NCI-H128 (cell line): ENCODE data around the gene BNIP5.
A peak's percentile ranks its signal among the peaks of the same experiment; 100 is the strongest.

Source experiments
- DNase-seq: peaks from one replicate; lab custom pipeline; 2025; ENCODE audit not compliant: unreplicated experiment; lab: John Stamatoyannopoulos, UW

BNIP5 gene

DNA sequence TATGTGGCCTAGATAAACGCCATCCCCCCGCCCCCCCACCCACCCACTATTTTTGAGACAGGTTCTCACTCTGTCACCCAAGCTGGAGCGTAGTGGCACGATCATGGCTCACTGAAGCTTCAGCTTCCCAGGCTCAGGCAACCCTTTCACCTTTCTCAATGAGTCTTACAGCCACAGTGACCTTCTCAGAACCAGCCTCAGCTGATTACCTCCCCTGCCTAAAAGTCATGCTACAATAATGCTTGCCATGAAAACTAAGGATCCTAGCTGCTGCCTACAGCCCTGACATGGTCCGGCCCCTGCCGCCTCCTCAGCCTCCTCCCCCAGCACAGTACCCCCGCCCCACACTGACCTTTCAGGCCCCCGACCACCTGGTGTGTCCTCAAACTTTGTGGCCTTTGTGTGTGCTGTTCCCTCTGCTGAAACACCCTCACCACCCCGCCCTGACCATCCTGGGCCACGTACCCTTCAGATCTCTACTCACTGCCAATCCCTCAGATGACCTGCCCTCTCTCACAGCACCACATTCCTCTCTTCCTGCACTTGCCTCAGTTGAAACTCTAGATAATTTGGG lies 35.5 kb downstream of the BNIP5 start:
- DNase-seq: no peak

DNA sequence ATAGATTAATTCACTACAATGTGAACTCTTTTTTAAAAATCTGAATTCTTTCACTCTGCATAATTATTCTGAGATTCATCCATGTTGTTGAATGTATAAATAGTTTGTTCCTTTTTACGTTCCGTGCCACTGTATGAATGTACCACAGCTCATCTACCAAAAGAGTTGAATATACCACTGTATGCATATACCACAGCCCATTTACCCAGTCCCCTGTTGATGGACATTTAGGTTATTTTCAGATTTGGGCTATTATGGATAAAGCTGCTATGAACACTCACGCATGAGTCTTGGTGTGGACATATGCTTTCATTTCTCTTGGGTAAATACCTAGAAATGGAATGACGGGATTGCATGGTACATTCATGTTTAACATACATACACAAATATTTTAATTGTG lies 38.7 kb downstream of the BNIP5 start:
- no peak for DNase-seq

DNA sequence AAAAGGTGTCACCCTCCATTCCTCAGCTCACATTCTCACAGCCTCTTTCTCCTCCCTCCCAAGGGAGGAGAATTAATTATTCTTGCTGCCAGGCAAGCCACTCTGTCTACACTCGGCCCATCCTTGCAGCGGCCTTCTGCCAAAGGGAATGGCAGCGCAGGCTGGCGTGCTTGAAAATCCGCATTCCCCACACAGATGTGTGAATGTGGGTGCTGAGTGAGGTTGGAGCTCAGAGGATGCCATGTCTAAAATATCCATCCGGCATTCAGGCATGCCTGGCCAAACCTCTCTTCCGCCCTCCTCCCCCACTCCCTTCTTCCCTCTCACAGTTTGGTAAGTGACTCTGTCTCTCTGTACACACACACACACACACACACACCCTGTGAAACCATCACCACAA lies 39.2 kb downstream of the BNIP5 start:
- DNase-seq: no peak

DNA sequence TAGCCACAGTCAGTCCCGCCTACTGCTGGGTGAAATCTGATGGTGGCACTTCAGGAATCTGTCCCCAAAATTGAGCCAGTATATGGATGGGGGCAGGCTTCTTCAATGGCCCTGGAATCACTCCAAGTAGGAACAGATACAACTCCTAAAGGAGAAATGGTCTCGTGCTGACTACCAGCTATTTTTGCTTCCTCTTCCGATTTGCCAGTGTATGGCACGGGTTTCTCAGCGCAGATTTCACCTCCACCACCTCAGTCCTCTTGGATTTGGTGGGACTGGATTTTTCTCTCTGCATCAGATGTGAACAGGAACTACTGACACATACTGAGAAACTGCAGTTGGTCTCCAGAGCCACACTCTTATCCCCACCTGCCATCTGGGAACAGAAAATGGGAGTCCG lies 39.6 kb downstream of the BNIP5 start:
- DNase-seq: no peak

DNA sequence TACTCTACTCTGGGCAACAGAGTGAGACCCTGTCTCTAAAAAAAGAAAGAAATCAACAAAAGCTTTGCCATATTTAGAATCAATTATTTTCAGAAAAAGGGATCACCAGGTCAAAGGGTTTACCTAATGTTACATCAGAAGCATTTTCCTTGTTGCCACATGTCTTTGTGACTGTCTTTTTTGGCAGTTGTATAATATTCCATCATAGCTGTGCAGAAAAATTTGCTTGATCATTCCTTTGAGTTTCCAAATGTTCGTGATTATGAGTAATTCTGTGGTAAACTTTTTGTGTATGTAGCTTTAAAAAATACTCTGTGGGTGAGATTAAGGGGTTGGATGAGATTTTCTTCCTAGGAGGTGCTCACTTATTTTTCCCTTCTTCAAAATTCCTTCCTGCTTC lies 40.4 kb downstream of the BNIP5 start:
- no peak for DNase-seq

DNA sequence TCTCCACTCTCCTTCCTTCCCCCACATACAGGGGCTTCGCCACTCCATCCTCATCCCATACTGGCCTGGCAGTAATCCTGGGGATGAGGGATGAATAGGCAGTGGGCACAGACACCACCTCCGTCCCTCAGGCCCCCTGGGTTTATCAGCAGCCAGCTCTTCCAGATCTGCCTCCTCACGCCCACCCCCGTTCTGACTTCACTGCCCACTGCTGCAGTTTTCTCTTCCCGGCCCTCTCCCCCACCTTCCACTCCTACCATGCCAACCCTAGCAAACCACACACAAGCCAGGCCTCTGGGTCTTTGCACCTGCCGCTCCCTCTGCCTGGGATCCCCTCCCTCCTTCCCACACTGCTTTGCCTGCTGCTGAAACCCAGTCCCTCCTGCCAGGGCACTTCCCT lies 44.5 kb downstream of the BNIP5 start:
- DNase-seq: no peak

DNA sequence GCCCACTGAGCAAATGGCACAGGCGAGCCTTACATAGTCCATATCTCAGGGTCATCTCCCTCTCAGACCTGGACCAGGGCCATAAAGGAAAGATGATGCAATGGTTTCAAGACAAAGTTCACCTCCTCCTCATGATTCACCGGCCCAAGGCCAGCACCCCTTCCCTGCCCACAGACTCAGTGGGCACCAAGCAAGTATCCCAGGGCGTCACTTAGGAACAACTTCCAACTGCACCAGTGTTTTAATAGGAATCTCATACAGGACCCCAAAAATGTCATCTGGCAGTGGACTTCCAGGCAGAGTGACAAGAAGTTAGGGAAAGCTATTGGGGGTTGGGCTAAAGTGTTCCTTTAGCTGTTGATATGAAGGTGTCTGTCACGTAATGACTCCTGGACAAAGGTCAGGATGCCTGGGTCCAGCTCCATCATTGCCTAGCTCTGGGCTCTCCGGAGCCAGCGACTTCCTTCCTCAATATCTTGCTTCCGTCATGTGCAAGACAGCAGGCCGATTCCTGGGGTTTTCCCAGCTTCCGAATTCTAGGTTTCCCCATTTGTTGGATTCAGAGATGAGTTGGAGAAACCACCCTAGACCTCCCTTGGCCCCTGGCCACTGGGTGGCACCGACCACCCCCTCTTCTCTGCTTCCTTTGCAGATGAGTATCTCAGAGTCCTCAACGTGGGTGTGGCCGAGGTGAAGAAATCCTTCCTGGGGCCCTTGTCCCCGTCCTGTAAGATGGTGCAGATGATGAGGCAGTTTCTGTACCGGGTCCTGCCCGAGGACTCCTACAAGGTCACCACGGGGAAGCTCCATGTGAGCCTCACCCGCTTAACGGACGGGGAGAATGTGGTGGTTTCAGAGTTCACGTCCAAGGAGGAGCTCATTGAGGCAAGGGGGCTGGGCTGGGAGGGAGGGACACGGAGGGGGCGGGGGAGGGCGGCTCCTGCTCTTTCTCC lies 45.7 kb downstream of the BNIP5 start:
- DNase-seq: no peak

DNA sequence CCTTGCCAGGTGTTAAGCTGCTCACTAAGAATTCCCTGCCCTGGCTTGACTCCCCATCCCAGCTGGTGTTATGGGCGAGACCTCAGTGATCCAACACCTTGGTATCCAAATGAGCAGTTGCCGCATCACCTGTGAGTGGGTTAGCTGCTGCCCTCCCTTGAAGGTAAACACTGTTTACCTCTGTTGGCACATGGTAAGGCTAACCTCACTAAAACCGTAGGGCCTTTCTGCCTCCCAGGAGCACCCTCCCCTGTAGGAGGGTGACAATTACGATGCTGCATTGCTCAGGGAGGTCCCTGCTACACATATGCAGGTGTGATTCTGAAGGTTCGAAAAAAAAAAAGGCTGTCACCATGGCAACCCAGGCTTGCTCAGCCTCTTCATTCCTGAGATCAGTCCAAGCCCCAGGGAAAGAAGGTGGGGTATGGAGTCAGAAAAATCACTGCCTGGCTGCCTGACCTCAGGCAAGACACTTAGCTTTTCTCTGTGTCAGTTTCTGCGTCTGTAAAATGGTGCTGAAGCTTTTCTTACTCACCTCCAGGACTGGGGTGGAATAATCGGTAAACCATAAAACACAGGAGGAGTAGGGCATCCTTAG lies 47.3 kb downstream of the BNIP5 start:
- peak; percentile 11 for DNase-seq

DNA sequence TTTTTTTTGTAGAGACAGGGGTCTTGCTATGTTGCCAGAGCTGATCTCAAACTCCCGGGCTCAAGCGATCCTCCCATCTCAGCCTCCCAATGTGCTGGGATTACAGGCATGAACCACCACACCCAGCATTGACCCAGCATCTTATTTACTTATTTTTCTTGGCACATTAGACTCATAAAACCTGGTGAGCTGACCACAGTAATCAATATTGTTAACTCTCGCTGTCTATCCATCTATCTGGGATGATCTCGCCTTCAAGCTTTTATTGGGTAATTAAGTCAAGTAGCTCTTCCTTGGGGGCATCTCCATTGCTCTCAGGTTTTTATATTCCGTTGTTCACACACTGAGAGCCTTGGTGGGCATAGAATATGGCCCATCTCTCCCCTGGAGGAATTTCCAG lies 49.8 kb downstream of the BNIP5 start:
- no peak for DNase-seq

DNA sequence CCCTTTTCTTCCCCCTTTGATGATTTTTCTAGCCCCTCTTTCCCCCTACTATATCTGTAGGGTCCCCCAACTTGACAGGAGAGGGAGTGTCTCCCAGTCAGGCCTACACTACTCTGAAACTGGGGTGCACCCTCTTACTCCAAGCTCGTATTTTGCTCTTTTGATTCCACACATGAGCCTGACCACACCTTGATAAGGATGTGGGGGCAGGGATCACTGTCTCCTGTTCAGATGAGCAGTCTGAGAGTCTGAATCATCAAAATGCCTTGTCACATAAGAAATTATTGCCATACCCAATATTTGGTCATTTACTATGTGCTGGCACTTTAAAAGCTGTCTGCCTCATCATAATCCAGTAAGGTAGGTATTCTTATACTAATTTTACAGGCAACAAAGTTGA lies 50.9 kb downstream of the BNIP5 start:
- no peak for DNase-seq

DNA sequence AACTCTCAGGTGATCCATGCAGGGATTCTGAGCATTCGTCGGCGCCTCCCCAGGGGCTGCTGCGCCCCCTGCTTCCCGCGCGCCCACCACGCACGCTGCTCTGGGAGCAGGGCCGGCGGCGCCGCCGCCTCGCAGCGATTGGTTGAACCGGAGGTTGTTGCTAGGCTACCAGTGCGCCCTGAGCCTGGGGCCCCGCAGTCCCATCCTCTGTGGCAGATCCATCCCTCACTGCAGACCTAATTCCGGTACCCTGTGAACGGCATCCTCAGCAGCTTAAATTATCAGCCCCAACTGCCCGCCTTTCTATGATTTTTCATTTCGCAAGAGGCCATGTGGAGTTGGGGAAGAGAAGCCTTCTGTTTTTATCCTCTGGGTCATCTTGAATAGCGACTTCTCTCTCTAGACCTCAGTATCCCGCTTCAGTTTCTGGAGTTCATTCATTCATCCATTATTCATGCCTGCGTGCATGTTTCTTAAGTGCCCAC lies 51.5 kb downstream of the BNIP5 start:
- no peak for DNase-seq

DNA sequence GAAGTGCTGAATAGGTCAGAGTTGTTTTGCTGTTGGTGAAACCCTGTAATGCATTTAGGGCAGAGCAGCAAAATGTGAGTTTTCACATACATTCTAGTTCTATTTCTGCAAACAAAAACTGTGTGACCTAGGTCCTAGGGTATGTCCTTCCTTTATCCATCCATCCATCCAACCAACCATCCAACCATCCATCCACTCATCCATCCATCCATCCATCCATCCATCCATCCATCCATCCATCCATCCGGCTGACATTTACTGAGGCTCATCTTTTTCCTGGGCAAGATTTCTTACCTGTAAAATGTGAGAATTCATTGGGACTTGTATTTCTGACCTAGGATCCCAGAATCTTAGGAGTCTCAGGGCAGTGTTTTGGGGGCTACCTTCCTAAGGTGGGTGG lies 52.3 kb downstream of the BNIP5 start:
- DNase-seq: no peak

DNA sequence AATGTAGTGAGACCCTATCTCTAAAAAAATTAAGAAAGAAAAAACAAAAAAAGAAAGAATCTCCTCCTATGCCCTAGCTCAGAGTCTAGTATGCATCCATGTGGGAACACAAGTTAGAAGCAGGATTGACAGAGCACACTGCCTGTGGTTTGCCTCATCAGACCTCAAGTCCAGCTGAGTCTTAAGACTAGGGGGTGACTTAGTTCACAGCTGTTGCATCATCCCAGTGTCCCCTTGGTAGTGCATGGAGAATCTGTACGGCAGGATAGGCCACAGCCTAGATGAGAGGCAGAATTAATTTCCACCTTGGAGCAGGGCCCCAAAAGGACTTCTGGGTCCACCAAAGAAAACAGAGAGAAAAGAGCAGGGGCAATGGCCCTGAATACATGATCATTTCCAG lies 53.1 kb downstream of the BNIP5 start:
- no peak for DNase-seq

DNA sequence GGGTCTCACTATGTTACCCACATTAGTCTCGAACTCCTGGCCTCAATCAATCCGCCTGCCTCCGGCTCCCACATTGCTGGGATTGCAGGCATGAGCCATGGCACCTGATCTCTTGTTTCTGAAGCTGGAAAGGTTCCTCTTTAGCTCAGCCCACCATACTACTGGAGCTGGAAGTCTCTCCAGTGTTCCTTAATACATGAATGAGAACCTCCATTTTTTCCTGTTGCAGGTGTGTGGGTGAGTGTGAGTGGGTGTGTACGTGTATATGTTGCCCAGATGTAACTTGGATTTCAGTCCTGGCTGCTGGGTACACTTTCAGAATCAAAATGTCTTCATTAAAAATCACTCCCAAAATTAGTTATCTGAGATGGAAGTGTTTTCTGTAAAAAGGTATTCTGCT lies 55.7 kb downstream of the BNIP5 start:
- DNase-seq: no peak

DNA sequence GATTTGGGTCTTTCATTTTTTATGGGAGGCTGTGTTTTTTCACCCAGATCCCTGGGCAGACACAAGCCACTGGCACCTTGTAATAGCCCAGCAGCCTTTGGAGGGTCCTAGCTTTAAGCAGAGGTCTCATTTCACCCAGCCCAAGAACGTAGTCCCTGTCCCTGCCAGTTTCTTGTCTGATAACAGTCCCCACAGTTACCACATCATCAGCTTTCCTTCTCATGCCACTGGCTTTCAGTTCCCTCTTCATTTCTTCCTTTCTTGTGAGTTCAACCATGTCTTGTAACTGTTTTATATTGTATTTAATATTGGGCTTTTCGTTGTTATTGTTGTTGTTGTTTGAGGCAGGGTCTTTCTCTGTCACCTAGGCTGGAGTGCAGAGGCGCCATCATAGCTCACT lies 56.2 kb downstream of the BNIP5 start:
- DNase-seq: no peak

DNA sequence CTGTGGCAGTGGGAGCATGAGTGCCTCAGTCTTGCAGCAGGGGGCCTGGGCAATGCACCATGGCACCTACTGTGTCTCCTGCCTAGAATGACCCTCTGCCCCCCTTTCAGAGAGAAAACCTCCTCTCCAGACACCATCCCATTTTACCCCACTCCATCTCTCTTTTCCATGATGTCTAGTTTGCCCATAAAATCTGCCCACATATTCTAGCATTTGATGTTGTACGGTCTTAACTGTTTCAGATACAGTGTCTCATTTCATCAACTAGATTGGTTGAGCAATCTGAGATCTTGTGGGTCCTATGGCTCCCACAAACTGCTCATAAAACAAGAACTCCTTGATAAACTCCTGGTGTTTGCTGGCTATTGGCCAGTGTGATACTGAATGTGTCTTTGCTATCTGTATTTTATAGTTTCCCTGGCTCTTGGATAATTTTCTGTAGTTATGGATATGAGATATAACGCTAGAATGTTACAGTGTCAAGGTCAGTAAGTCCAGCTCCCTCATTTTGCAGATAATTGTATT lies 58.7 kb downstream of the BNIP5 start:
- no peak for DNase-seq

DNA sequence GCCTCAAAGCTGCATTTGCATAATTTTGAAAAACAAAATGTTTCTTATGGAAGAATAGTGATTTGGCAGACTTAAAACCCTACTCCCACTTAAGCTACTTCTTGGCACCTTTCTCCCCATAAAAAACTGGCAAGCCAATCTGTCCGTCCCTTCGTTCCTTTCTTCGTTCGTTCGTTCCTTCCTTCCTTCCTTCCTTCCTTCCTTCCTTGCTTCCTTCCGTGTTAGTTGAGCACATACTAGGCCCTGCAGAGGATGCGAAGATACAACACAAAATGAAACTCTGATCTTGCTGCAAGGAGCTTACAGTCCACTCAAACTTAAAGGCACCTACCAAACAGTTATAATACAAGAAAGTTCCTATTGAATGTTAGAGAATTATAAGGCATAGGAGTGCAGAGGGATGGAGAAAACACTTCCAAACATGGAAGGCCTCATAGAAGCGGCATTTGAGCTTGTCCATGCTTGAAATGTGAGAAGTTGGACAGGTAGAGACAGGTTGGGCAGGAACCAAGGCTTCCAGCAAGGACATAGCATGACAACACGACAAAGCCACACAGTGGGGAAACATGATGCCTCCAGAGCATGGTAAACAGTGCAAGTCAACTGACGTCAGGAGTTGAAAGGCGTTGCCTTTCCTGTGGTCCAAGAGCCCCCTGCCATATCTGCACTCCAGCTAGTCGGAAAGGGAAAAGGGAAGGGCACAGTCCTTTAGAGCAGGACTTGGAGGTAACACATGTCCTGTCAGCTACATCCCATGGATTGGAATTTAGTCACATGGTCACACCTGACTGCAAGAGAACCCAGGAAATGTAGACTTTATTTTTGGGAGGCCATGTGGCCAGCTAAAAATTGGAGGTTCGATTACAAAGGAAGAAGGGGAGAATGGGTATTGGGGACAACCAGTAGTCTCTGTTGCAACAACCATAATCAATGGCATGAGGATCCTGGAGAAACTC lies 59.8 kb downstream of the BNIP5 start:
- DNase-seq: no peak

DNA sequence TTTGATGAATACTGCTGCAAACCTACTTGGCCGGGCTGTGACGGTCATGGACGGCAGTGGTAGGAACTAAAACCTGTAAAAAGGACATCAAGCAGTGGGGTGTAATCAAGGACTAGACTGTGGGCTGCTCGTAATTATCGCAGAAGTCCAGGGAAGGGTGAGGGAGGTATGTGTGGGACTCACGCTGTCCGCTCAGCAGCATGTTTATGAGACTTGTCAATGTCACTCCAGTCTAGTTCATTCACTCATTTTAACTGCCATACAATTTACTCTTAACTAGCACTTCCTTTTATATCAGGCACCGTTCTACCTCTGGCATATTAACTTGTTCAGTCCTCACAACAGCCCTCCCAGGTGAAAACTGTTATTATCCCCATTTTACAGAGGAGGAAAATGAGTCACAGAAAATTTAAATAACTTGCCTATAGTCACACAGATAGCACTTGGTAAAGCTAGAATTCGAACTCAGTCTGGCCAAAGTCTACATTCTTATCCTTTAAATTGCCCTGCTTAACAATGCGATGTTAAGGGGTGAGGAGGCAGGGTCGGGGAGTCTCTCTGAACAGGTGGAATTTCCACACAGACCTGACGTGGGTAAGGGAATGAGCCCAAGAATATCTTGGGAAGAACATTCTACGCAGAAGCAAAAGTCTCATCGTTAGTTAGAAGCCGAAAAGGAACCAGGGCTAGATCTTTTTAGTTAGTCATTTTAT lies 62.7 kb downstream of the BNIP5 start:
- DNase-seq: no peak

DNA sequence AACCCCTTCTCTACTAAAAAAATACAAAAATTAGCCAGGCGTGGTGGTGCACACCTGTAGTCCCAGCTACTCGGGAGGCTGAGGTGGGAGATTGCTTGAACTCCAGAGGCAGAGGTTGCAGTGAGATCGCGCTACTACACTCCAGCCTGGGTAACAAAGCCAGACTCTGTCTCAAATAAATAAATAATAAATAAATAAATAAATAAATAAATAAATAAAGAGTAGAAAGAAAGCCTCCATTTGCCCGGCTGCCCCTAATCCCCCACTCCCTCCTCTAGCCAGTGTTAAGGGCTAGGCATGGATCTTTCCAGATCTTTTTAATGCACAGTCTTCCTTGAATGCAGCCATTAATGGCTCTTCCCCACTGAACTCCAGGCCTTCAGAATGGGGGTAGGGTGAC lies 63.6 kb downstream of the BNIP5 start:
- no peak for DNase-seq

DNA sequence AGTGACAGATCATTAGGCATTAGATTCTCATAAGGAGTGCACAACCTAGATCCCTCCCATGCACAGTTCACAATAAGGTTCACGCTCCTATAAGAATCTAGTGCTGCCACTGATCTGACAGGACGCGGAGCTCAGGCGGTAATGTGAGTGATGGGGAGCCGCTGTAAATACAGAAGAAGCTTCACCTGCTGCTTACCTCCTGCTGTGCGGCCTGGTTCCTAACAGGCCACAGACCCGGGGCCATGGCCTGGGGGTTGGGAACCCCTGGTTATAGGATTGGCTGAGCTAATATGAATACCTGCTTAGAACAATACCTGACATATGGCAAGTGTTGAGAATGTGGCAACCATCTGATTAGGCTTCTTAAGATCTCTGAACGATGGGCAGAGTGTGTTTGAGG lies 64.5 kb downstream of the BNIP5 start:
- DNase-seq: no peak
